GM23338 (cell line): ENCODE measurements around the gene TRIM68.

Source experiments
- CREB1 ChIP-seq: fragments of 250-450 bp; sonication (Bioruptor Pico); IDR thresholded peaks from 2 replicates; pipeline ENCODE4 v1.5.0; 2020; ENCODE audit warnings: low read depth, mild to moderate bottlenecking, moderate library complexity
- CTCF ChIP-seq, 2 experiments: fragments of 200-600 bp in 1 of 2; sonication (generic) in 1 of 2; conservative IDR thresholded peaks; 2 replicates each; pipeline versions ENCODE4 v1.5.1 to v1.6.1; 2016 to 2017; ENCODE audit warnings: antibody characterized with exemption in 2 of 2, low read depth in 2 of 2, mild to moderate bottlenecking in 2 of 2, moderate library complexity in 1 of 2
- ETS1 ChIP-seq: IDR thresholded peaks from 2 replicates; pipeline ENCODE4 v1.6.1; 2016; ENCODE audit warnings: antibody characterized with exemption
- EZH2 ChIP-seq: fragments of 200-600 bp; sonication (generic); IDR thresholded peaks from one replicate; pipeline ENCODE4 v1.8.0; 2017; ENCODE audit warnings: antibody characterized with exemption, mild to moderate bottlenecking, low read depth; ENCODE audit not compliant: unreplicated experiment
- EZH2phosphoT487 ChIP-seq: fragments of 200-600 bp; sonication (generic); IDR thresholded peaks from one replicate; pipeline ENCODE4 v1.8.1; 2018; ENCODE audit warnings: antibody characterized with exemption; ENCODE audit not compliant: unreplicated experiment
- JUNB ChIP-seq: IDR thresholded peaks from one replicate; pipeline ENCODE4 v1.6.1; 2016; ENCODE audit warnings: antibody characterized with exemption; ENCODE audit not compliant: unreplicated experiment
- POLR2AphosphoS5 ChIP-seq: IDR thresholded peaks from 2 replicates; pipeline ENCODE4 v1.6.1; 2016; ENCODE audit warnings: antibody characterized with exemption, low read depth
- REST ChIP-seq: IDR thresholded peaks from one replicate; pipeline ENCODE4 v1.6.1; 2018; ENCODE audit warnings: antibody characterized with exemption; ENCODE audit not compliant: unreplicated experiment

GRCh38 chr11:4637662-4638047, 29.6 kb upstream of the TRIM68 start:
- TF ChIP-seq POLR2AphosphoS5 (no peak), CTCF (conservative IDR thresholded peaks at IDR 0.05; ENCODE audit: low read depth in 2 of 2) (no peak), REST (no peak), CREB1 (no peak), EZH2 (no peak), JUNB (no peak), ETS1 (no peak), EZH2phosphoT487 (no peak)
